GM12875 (cell line): Measurements from ENCODE around the gene YARS1.
A peak's percentile ranks its signal among the peaks of the same experiment; 100 is the strongest.

ENCODE experiments used
- H3K4me3 ChIP-seq: one replicate; pipeline ENCODE4 v1.5.1; 2011; ENCODE audit warnings: low read depth, low read length, control low read depth
- CTCF ChIP-seq: IDR thresholded peaks from 2 replicates; pipeline ENCODE4 v1.5.1; 2011; ENCODE audit warnings: low read depth, mild to moderate bottlenecking, control low read depth, inconsistent platforms, low read length, moderate library complexity, borderline replicate concordance; ENCODE audit not compliant: insufficient read depth

Gene YARS1

GRCh38 chr1:32830092-32830852, 13.1 kb upstream of the YARS1 start:
- no peak overlapping the region for H3K4me3 ChIP-seq
- TF ChIP-seq CTCF = no peak

DNA sequence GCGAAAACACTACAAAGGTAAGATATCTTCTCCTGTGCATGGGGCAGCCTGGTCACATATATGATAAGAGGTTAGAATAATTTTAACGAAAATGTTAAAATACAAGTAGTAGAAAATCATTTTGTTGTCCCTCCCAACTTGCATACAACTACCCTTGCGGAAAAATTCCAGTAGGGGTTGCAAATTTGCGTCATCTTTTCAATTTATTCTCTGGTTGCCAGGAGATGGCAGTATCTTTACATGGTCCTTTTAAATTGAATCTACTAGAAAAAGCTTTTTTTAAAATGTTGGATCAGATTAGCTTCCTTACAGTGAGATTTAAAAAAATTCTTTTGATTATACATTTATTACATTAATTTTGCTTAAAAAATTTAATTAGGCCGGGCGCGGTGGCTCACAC, 11.2 kb upstream of the YARS1 start:
- no peak overlapping the region for H3K4me3 ChIP-seq
- TF ChIP-seq CTCF = no peak

DNA sequence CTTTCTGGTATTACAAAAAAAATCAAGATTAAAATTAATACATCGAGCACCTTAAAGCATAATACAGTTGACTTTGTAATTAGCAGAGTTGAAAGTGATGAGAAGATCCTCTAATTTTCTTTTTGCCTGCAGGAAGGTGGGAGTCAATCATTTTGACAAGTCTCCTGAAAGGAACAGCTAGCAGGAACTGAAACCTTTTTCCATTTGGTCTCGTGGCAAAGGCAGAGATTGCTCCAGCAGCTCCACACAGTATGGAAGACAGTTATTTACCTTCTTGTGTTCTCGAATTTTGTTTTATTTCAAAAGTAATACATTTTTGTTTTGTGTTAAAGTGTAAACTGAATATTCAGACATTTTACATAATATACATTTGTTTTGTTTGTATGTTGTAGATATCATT, 8.0 kb upstream of the YARS1 start:
- TF ChIP-seq CTCF = no peak
- H3K4me3 ChIP-seq = no peak overlapping the region

DNA sequence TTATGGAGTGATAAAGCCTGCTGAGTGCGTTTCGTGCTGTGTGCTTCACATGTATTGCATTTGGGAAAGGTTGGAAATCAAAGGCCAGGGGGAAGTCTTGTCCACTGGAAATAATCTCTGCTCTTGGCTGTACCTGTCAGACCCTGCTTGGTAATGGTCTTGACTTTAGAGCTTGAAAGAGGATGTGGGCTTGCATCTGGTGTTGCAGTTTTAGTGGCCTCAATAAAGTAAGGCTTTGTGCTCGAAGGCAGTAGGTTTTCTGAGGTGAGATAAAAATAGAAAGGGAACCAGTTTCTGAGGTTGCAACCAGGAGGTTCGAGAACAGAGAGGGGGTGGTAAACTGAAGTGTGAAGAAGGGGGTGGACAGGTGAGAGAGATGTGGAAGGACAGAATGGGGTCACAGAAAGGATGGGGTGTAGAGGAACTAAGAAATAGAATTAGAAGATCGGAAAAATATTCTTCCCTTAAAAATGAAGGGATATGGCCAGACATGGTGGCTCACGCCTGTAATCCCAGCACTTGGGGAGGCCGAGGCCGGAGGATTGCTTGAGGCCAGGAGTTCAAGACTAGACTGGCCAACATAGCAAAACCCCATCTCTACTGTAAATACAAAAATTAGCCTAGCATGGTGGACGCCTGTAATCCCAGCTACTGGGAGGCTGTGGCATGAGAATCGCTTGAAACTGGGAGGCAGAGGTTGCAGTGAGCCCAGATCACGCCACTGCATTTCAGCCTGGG, 1.8 kb upstream of the YARS1 start:
- TF ChIP-seq CTCF = no peak
- peak overlapping the region; percentile 89 for H3K4me3 ChIP-seq

GRCh38 chr1:32817815-32818786, 943 bp upstream of the YARS1 start:
- peak overlapping the region; percentile 89 for H3K4me3 ChIP-seq
- TF ChIP-seq CTCF = no peak

DNA sequence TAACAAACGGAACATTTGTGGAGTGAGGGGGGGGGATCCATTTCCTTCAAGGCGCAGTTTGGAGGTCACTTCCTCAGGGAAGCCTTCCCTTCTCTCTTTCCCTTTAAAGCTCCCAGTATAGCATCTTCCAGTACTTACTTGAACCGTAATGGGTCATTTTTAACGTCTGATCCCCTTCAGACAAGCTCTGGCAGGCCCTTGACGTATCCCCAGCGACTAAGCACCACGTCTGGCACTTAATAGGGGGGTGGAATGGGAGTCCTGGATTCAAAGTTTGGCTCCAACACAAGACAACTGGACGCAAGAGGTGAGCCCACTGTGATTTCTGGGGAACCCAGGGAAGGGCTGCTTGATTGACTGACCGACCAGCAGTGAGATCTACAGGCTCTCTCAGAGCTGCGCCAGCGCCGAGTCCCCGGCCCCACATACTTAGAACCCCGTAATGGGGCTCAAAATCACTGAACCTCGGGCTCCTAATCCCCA, 441 bp downstream of the YARS1 start:
- H3K4me3 ChIP-seq = peak overlapping the region; percentile 88
- no peak for TF ChIP-seq CTCF
